Choroid plexus epithelial cell (primary cell): ENCODE measurements around the gene CYTH1.

Experiments used
- DNase-seq: peaks from one replicate; pipeline ENCODE4 v3.0.0-alpha.2; 2010; ENCODE audit warnings: low read depth
- H3K4me3 ChIP-seq: 2 replicates; pipeline ENCODE4 v1.5.1; 2011; ENCODE audit warnings: low read depth, mild to moderate bottlenecking, control low read depth, low read length, moderate library complexity
- CTCF ChIP-seq: conservative IDR thresholded peaks from 2 replicates; pipeline ENCODE4 v1.5.1; 2011; ENCODE audit warnings: low read depth, mild to moderate bottlenecking, control low read depth, inconsistent platforms, low read length, moderate library complexity

CYTH1 gene

GRCh38 chr17:78729641-78730040 lies 52.4 kb downstream of the CYTH1 start:
- DNase-seq, result no peak
- no peak overlapping the region for H3K4me3 ChIP-seq
- no peak for TF ChIP-seq CTCF

DNA sequence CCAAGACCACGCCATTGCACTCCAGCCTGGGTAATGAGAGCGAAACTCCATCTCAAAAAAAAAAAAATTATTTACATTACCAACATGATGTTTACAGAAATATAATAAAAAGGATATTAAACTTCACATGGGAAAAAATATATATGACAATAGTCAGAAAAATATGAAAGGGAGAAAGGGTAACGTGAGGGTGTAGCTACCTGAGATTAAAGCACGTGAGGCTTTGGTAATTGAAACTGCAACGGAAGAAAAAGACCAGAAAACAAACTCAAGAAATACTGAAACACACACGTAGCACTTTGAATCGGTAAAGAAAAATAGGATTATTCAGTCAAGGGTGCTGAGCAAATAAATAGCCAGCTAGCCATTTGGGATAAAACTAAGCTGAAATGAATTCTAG lies 53.6 kb downstream of the CYTH1 start:
- H3K4me3 ChIP-seq, result no peak overlapping the region
- DNase-seq, result no peak
- no peak for TF ChIP-seq CTCF

GRCh38 chr17:78727476-78728229 lies 54.4 kb downstream of the CYTH1 start:
- H3K4me3 ChIP-seq, result no peak overlapping the region
- TF ChIP-seq CTCF, result no peak
- no peak for DNase-seq

- TF ChIP-seq CTCF, result no peak
- DNase-seq, result no peak
- H3K4me3 ChIP-seq, result no peak overlapping the region
Observed at GRCh38 chr17:78727057-78727456, 55.0 kb downstream of the CYTH1 start.

- H3K4me3 ChIP-seq, result no peak overlapping the region
- TF ChIP-seq CTCF, result no peak
- DNase-seq, result no peak
Observed at GRCh38 chr17:78726513-78726912, 55.6 kb downstream of the CYTH1 start.

- DNase-seq, result no peak
Observed at GRCh38 chr17:78725448-78726021, 56.5 kb downstream of the CYTH1 start.

More at GRCh38 chr17:78725448-78726021, 56.5 kb downstream of the CYTH1 start:
- H3K4me3 ChIP-seq, result no peak overlapping the region
- no peak for TF ChIP-seq CTCF
